Fibroblast of lung (primary cell): ENCODE measurements around the gene SIX3. TPM values are rescaled to one million over a fixed set of nuclear protein-coding genes. Genes with fewer than 3 reads are reported as not detected.

ENCODE experiments used
- DNase-seq, 2 donors: peaks; one replicate each; pipeline versions ENCODE4 v3.0.0 to v3.0.0-alpha.2; 2010; ENCODE audit warnings: low read depth in 2 of 2
- H2AFZ ChIP-seq: 2 replicates; pipeline ENCODE4 v1.5.1; 2012; ENCODE audit warnings: low read length, control low read depth, inconsistent platforms
- H3K27ac ChIP-seq: 2 replicates; pipeline ENCODE4 v1.5.1; 2011; ENCODE audit warnings: low read length, control low read depth; ENCODE audit not compliant: insufficient read depth
- H3K27me3 ChIP-seq: 2 replicates; pipeline ENCODE4 v1.5.1; 2011; ENCODE audit warnings: mild to moderate bottlenecking, low read length; ENCODE audit not compliant: control insufficient read depth, insufficient read depth
- H3K36me3 ChIP-seq: 2 replicates; pipeline ENCODE4 v1.5.1; 2011; ENCODE audit warnings: low read length; ENCODE audit not compliant: control insufficient read depth, insufficient read depth
- H3K4me1 ChIP-seq: 2 replicates; pipeline ENCODE4 v1.5.1; 2011; ENCODE audit warnings: low read length; ENCODE audit not compliant: control insufficient read depth, insufficient read depth; ENCODE audit errors: extremely low read depth
- H3K4me2 ChIP-seq: 2 replicates; pipeline ENCODE4 v1.5.1; 2011; ENCODE audit warnings: low read length, control low read depth; ENCODE audit not compliant: insufficient read depth; ENCODE audit errors: extremely low read depth
- H3K4me3 ChIP-seq, 4 experiments: fragments of 200-600 bp in 1 of 4; sonication (generic) in 1 of 4; replicated peaks in 1 of 4; 2 replicates each; pipeline ENCODE4 v1.5.1; 2011 to 2016; ENCODE audit warnings: low read length in 4 of 4, low read depth in 3 of 4, mild to moderate bottlenecking in 3 of 4, control low read depth in 2 of 4, inconsistent platforms in 1 of 4, mixed read lengths in 1 of 4; ENCODE audit not compliant: insufficient read depth in 1 of 4; ENCODE audit errors: control extremely low read depth in 1 of 4
- H3K79me2 ChIP-seq: 2 replicates; pipeline ENCODE4 v1.5.1; 2012; ENCODE audit warnings: mild to moderate bottlenecking, low read length, inconsistent platforms; ENCODE audit not compliant: control insufficient read depth, insufficient read depth
- H3K9ac ChIP-seq: 2 replicates; pipeline ENCODE4 v1.5.1; 2011; ENCODE audit warnings: mild to moderate bottlenecking, low read length, control low read depth; ENCODE audit not compliant: insufficient read depth
- H3K9me3 ChIP-seq: 2 replicates; pipeline ENCODE4 v1.5.1; 2012; ENCODE audit warnings: low read depth, low read length; ENCODE audit not compliant: control insufficient read depth, insufficient read depth
- H4K20me1 ChIP-seq: 2 replicates; pipeline ENCODE4 v1.5.1; 2011; ENCODE audit warnings: low read length; ENCODE audit not compliant: control insufficient read depth, insufficient read depth; ENCODE audit errors: extremely low read depth
- EZH2 ChIP-seq: IDR thresholded peaks from 2 replicates; pipeline ENCODE4 v1.5.1; 2012; ENCODE audit warnings: low read length, control low read depth, mild to moderate bottlenecking; ENCODE audit errors: missing control alignments
- polyA plus RNA-seq, 2 donors: library from polyadenylated mRNA; depleted of rRNA in 1 of 2; stranded (reverse) in 1 of 2; unstranded in 1 of 2; fragments of >200 nt; gene quantifications; 2 replicates each; pipeline ENCODE4 v1.2.1, GENCODE V29; 2011 to 2012; ENCODE audit warnings: missing spikeins in 1 of 2
- total RNA-seq: library from RNA; depleted of rRNA; stranded (reverse); fragments of >200 nt; gene quantifications from 2 replicates; pipeline ENCODE4 v1.2.1, GENCODE V29; 2014
- TF ChIP-seq, protein P1 (sequence below), 2 donors: IDR thresholded peaks in 1 of 2; conservative IDR thresholded peaks in 1 of 2; 1 replicate in 1 of 2; 2 replicates in 1 of 2; pipeline ENCODE4 v1.5.1; 2011 to 2012; ENCODE audit warnings: low read length in 2 of 2, control low read depth in 1 of 2, inconsistent platforms in 1 of 2, low read depth in 1 of 2, mild to moderate bottlenecking in 1 of 2

SIX3 gene
- total and polyA plus RNA-seq, 2 donors (not counting 1 experiment from before 2014, with no cell fraction given): not detected

DNA sequence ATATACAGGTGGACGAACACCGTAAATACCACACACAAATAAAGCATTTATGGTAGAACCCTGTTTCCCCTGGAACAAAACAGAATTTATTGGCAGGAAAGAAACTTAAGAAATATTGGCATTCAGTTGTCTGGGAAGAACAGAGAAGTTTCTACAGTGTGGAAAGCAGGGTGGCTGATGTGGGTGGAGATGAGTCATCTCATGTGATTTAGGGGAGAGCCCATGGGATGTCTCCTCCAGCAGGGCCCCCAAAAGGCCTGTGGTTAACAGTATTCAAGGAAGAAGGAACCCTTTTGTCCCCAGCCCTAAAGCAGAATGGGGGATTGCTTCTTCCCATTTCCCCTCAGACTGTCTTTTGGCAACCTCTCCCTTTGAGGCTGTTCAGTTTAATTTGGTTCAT lies 24.2 kb downstream of the SIX3 start:
- H3K36me3 ChIP-seq: no peaks in the 10 kb centered on the region
- no peak for TF ChIP-seq EZH2
- TF ChIP-seq, protein P1, sequence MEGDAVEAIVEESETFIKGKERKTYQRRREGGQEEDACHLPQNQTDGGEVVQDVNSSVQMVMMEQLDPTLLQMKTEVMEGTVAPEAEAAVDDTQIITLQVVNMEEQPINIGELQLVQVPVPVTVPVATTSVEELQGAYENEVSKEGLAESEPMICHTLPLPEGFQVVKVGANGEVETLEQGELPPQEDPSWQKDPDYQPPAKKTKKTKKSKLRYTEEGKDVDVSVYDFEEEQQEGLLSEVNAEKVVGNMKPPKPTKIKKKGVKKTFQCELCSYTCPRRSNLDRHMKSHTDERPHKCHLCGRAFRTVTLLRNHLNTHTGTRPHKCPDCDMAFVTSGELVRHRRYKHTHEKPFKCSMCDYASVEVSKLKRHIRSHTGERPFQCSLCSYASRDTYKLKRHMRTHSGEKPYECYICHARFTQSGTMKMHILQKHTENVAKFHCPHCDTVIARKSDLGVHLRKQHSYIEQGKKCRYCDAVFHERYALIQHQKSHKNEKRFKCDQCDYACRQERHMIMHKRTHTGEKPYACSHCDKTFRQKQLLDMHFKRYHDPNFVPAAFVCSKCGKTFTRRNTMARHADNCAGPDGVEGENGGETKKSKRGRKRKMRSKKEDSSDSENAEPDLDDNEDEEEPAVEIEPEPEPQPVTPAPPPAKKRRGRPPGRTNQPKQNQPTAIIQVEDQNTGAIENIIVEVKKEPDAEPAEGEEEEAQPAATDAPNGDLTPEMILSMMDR (conservative IDR thresholded peaks at IDR 0.05 in 1 of 2, IDR thresholded peaks at IDR 0.05 in 1 of 2; ENCODE audit: low read depth in 1 of 2, low read length in 2 of 2): no peak
- H3K9me3 ChIP-seq: no peaks in the 10 kb centered on the region
- H3K4me2 ChIP-seq: no peak overlapping the region
- no peak overlapping the region for H3K9ac ChIP-seq
- no peaks in the 10 kb centered on the region for H3K27me3 ChIP-seq
- no peak for DNase-seq
- no peak overlapping the region for H3K27ac ChIP-seq
- H3K79me2 ChIP-seq: no peaks in the 10 kb centered on the region
- no peak overlapping the region for H3K4me3 ChIP-seq
- peaks cover 5% of the 10 kb centered on the region for H3K4me1 ChIP-seq
- no peaks in the 10 kb centered on the region for H4K20me1 ChIP-seq
- H2AFZ ChIP-seq: no peak overlapping the region

DNA sequence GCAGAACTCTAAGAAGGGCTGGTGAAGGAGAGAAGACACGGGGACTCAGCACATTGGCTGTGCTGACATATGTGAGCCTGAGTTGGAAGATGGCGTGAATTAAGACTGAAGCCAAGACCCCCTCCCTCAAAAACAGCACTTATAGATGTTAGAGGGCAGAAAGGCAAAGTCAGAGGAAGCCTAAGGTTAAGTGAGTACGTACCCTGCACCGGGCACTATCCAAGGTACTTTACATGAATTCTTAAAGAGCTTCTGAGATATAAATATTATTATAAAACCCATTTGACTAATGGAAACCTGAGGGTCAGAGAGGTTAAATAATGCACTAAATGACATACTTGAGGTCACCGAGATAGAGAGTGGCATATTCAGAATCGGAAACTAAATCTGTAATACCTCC lies 25.6 kb downstream of the SIX3 start:
- no peak overlapping the region for H3K4me3 ChIP-seq
- no peaks in the 10 kb centered on the region for H3K27me3 ChIP-seq
- H3K27ac ChIP-seq: no peak overlapping the region
- DNase-seq: no peak
- H3K4me1 ChIP-seq: peaks cover 11% of the 10 kb centered on the region
- no peaks in the 10 kb centered on the region for H3K36me3 ChIP-seq
- TF ChIP-seq, protein P1 (conservative IDR thresholded peaks at IDR 0.05 in 1 of 2, IDR thresholded peaks at IDR 0.05 in 1 of 2; ENCODE audit: low read depth in 1 of 2, low read length in 2 of 2): no peak
- TF ChIP-seq EZH2: no peak
- H3K79me2 ChIP-seq: no peaks in the 10 kb centered on the region
- H3K4me2 ChIP-seq: no peak overlapping the region
- no peak overlapping the region for H3K9ac ChIP-seq
- H2AFZ ChIP-seq: no peak overlapping the region
- no peaks in the 10 kb centered on the region for H4K20me1 ChIP-seq
- no peaks in the 10 kb centered on the region for H3K9me3 ChIP-seq

DNA sequence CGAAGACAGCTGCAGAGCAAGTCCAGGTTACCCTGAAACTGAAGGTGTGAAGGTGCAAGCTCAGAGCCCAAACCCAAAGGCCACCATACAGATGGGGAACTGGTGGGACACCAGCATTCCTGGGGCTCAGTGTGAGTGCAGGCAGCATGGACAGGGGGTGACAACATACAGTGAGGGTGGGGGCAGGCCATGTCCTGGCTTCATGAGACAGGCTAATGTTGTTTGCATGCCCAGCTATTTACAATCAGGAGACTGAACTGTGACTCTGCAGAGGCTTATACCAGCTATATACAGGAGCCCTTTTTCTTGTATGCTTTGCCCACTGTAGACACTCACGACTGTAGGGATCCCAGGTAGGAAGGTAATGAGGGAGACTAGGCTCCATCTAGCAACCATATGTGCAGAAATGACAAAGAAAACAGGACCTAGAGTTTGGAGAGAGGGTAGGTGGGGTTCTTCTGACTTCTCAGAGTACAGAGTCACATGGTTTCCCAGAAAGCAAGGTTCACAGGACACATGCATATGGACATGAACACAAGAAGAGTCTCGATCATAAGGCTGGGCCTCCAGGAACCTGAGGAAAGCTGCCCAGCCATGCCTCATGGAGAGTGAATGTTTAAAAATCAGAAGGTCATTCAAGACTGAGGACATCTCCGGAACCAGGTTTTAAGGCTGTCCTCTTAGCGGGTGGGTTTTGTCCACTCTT lies 26.4 kb downstream of the SIX3 start:
- no peaks in the 10 kb centered on the region for H4K20me1 ChIP-seq
- H3K9ac ChIP-seq: no peak overlapping the region
- no peaks in the 10 kb centered on the region for H3K9me3 ChIP-seq
- peaks cover 11% of the 10 kb centered on the region for H3K4me1 ChIP-seq
- no peak overlapping the region for H3K4me3 ChIP-seq
- DNase-seq: no peak
- no peak overlapping the region for H3K4me2 ChIP-seq
- no peaks in the 10 kb centered on the region for H3K27me3 ChIP-seq
- H3K27ac ChIP-seq: no peak overlapping the region
- TF ChIP-seq, protein P1 (conservative IDR thresholded peaks at IDR 0.05 in 1 of 2, IDR thresholded peaks at IDR 0.05 in 1 of 2; ENCODE audit: low read depth in 1 of 2, low read length in 2 of 2): no peak
- TF ChIP-seq EZH2: no peak
- no peaks in the 10 kb centered on the region for H3K36me3 ChIP-seq
- no peak overlapping the region for H2AFZ ChIP-seq
- no peaks in the 10 kb centered on the region for H3K79me2 ChIP-seq
